OCI-LY1 (cell line): ENCODE data around the gene C2.
"Not testable (repeated sequence)": the region's sequence is repeated elsewhere in the genome, so short reads cannot be mapped to it uniquely, and the experiment has no call there.

Experiments
- H2AFZ ChIP-seq: fragments of 200-600 bp; sonication (generic), shearing (Covaris generic); 2 replicates; pipeline ENCODE4 v1.6.0; 2014; ENCODE audit warnings: antibody characterized with exemption, mild to moderate bottlenecking, low read length
- H3F3A ChIP-seq: fragments of 200-600 bp; sonication (generic), shearing (Covaris generic); 2 replicates; pipeline ENCODE4 v1.6.0; 2014; ENCODE audit warnings: mild to moderate bottlenecking, antibody characterized with exemption, low read length, moderate library complexity; ENCODE audit not compliant: insufficient read depth
- H3K27ac ChIP-seq: fragments of 200-600 bp; sonication (generic); 2 replicates; pipeline ENCODE4 v1.5.1; 2014; ENCODE audit warnings: low read length, mixed run types, mild to moderate bottlenecking, low read depth; ENCODE audit not compliant: poor library complexity, severe bottlenecking
- H3K27me3 ChIP-seq: fragments of 200-600 bp; sonication (generic); 2 replicates; pipeline ENCODE4 v1.6.0; 2014; ENCODE audit warnings: antibody characterized with exemption, mild to moderate bottlenecking, low read length, moderate library complexity; ENCODE audit not compliant: insufficient read depth
- H3K36me3 ChIP-seq: fragments of 200-600 bp; sonication (generic); 2 replicates; pipeline ENCODE4 v1.6.1; 2014; ENCODE audit warnings: mild to moderate bottlenecking, antibody characterized with exemption, low read length, moderate library complexity, mixed read lengths; ENCODE audit not compliant: insufficient read depth
- H3K4me1 ChIP-seq: fragments of 200-600 bp; sonication (generic); 2 replicates; pipeline ENCODE4 v1.5.1; 2014; ENCODE audit warnings: mild to moderate bottlenecking, low read length, moderate library complexity; ENCODE audit not compliant: insufficient read depth, severe bottlenecking
- H3K4me2 ChIP-seq: fragments of 200-600 bp; sonication (generic), shearing (Covaris generic); 2 replicates; pipeline ENCODE4 v1.6.1; 2014; ENCODE audit warnings: low read length
- H3K4me3 ChIP-seq: fragments of 200-600 bp; sonication (generic); 2 replicates; pipeline ENCODE4 v1.5.1; 2014; ENCODE audit warnings: low read length, low read depth, mild to moderate bottlenecking, mixed read lengths; ENCODE audit not compliant: poor library complexity, severe bottlenecking
- H3K79me2 ChIP-seq: fragments of 200-600 bp; shearing (Covaris generic); 2 replicates; pipeline ENCODE4 v1.6.1; 2016; ENCODE audit warnings: mixed run types, low read length, mixed read lengths; ENCODE audit not compliant: insufficient read depth
- H3K9ac ChIP-seq: fragments of 200-600 bp; sonication (generic), shearing (Covaris generic); 2 replicates; pipeline ENCODE4 v1.6.1; 2014; ENCODE audit warnings: mild to moderate bottlenecking, low read length, mixed read lengths
- H3K9me2 ChIP-seq: fragments of 200-600 bp; sonication (generic), shearing (Covaris generic); 2 replicates; pipeline ENCODE4 v1.6.1; 2014; ENCODE audit warnings: low read depth, mild to moderate bottlenecking, low read length, mixed read lengths
- H3K9me3 ChIP-seq: fragments of 200-600 bp; shearing (Covaris generic); 2 replicates; pipeline ENCODE4 v1.6.1; 2014; ENCODE audit warnings: low read length, mixed read lengths
- H4K20me1 ChIP-seq: fragments of 200-600 bp; sonication (generic), shearing (Covaris generic); 2 replicates; pipeline ENCODE4 v1.6.0; 2016; ENCODE audit warnings: mild to moderate bottlenecking, low read length; ENCODE audit not compliant: insufficient read depth
- EZH2 ChIP-seq: fragments of 200-600 bp; sonication (generic), shearing (Covaris generic); IDR thresholded peaks from 2 replicates; pipeline ENCODE4 v1.8.0; 2017; ENCODE audit warnings: borderline replicate concordance, mixed run types, mild to moderate bottlenecking, antibody characterized with exemption, low read length, moderate library complexity, mixed read lengths
- TF ChIP-seq, protein P1 (sequence below): fragments of 200-600 bp; sonication (generic), shearing (Covaris generic); IDR thresholded peaks from 2 replicates; pipeline ENCODE4 v1.5.1; 2017; ENCODE audit warnings: mild to moderate bottlenecking, antibody characterized with exemption, low read length, moderate library complexity, mixed read lengths

C2 gene

DNA sequence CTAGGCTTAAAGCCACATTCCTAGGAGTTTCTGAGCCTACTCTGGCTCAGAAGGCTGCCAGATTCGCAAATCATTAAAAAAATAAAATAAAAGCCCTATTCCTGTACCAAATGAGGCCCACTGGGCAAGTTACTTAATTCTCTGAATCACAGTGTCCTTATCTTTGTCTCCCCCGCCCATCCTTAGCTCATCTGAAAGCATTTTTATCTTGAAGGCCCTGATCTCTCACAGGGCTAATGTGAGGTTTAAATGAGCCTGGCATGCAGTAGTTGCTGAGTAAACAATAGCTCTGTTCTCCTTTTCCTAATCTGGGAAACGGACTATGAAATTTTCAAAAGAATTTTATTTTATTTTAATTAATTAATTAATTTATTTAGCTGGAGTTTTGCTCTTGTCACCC lies 23.6 kb upstream of the C2 start:
- Histone ChIP-seq H3K4me3 (no peak overlapping the region), H3K4me2 (no peak overlapping the region), H3K9ac (no peak overlapping the region), H2AFZ (no peak overlapping the region), H3K4me1 (peaks cover 28% of the 10 kb centered on the region), H3K27ac (no peak overlapping the region), H3K36me3 (no peaks in the 10 kb centered on the region), H4K20me1 (no peaks in the 10 kb centered on the region), H3K27me3 (no peaks in the 10 kb centered on the region), H3K9me3 (no peaks in the 10 kb centered on the region), H3K9me2 (no peaks in the 10 kb centered on the region), H3F3A (no peaks in the 10 kb centered on the region), H3K79me2 (no peaks in the 10 kb centered on the region)
- TF ChIP-seq EZH2, result no peak
- TF ChIP-seq, protein P1, sequence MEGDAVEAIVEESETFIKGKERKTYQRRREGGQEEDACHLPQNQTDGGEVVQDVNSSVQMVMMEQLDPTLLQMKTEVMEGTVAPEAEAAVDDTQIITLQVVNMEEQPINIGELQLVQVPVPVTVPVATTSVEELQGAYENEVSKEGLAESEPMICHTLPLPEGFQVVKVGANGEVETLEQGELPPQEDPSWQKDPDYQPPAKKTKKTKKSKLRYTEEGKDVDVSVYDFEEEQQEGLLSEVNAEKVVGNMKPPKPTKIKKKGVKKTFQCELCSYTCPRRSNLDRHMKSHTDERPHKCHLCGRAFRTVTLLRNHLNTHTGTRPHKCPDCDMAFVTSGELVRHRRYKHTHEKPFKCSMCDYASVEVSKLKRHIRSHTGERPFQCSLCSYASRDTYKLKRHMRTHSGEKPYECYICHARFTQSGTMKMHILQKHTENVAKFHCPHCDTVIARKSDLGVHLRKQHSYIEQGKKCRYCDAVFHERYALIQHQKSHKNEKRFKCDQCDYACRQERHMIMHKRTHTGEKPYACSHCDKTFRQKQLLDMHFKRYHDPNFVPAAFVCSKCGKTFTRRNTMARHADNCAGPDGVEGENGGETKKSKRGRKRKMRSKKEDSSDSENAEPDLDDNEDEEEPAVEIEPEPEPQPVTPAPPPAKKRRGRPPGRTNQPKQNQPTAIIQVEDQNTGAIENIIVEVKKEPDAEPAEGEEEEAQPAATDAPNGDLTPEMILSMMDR, result no peak

DNA sequence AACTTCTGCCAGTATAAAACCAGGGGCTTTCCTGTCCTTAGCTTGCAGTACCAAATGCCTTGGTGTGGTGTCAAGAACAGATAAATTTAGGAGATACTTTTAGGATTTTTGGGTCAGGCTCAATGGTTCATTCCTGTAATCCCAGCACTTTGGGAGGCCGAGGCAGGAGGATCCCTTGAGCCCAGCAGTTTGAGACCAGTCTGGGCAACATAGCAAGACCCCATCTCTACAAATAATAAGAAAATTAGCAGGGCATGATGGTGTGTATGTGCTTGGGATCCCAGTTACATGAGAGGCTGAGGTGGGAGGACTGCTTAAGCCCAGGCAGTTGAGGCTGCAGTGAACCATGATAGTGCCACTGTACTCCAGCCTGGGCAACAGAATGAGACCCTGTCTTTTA lies 22.5 kb upstream of the C2 start:
- Histone ChIP-seq H3K4me2 (no peak overlapping the region), H3K27ac (no peak overlapping the region), H3K9ac (no peak overlapping the region), H3K36me3 (no peaks in the 10 kb centered on the region), H3K79me2 (no peaks in the 10 kb centered on the region), H3K4me3 (no peak overlapping the region), H3K9me3 (no peaks in the 10 kb centered on the region), H3K9me2 (no peaks in the 10 kb centered on the region), H4K20me1 (no peaks in the 10 kb centered on the region), H3K4me1 (peaks cover 17% of the 10 kb centered on the region), H3F3A (no peaks in the 10 kb centered on the region), H2AFZ (no peak overlapping the region), H3K27me3 (no peaks in the 10 kb centered on the region)
- TF ChIP-seq, protein P1, result no peak
- no peak for TF ChIP-seq EZH2

DNA sequence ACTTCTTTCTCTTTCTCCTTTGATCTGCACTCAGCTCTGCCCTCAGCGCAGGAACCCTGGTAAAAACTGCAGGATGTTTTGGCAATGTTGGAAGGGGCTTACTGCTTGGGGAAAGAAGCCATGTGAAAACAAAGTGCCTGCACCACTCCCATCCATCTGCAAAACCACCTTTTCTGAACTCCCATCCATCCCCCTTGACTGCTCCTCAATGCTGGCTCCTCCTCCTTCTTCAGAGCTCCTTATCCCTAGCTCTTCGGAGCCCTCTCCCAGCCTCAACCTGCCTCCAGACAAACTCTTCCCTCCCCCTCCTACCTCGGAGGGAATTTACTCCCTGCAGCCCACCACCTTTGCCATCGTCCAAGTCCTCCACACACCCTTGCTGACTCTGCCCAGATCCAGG lies 21.4 kb upstream of the C2 start:
- no peaks in the 10 kb centered on the region for H3K79me2 ChIP-seq
- no peak overlapping the region for H3K4me2 ChIP-seq
- no peaks in the 10 kb centered on the region for H3K9me2 ChIP-seq
- no peak overlapping the region for H3K9ac ChIP-seq
- no peaks in the 10 kb centered on the region for H3F3A ChIP-seq
- H3K9me3 ChIP-seq, result no peaks in the 10 kb centered on the region
- H3K27me3 ChIP-seq, result no peaks in the 10 kb centered on the region
- H3K4me3 ChIP-seq, result no peak overlapping the region
- no peaks in the 10 kb centered on the region for H3K36me3 ChIP-seq
- no peak overlapping the region for H2AFZ ChIP-seq
- H3K27ac ChIP-seq, result no peak overlapping the region
- H3K4me1 ChIP-seq, result peaks cover 9% of the 10 kb centered on the region
- no peaks in the 10 kb centered on the region for H4K20me1 ChIP-seq
- TF ChIP-seq, protein P1, result no peak
- no peak for TF ChIP-seq EZH2

DNA sequence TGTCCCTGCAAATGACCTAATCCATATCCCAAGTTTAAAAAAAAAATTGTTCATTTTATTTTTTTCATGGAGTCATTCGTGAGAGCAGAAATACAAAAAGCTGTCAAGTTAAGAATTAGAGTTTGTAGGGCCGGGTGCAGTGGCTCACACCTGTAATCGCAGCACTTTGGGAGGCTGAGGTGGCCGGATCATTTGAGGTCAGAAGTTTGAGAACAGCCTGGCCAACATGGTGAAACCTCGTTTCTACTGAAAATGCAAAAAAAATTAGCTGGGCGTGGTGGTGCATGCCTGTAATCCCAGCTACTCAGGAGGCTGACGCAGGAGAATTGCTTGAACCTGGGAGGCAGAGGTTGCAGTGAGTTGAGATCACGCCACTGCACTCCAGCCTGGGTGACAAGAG lies 20.8 kb upstream of the C2 start:
- H3K4me3 ChIP-seq, H3K9ac ChIP-seq, H3F3A ChIP-seq, H3K4me1 ChIP-seq, H4K20me1 ChIP-seq, H3K9me3 ChIP-seq, H3K27ac ChIP-seq, H3K4me2 ChIP-seq, H3K9me2 ChIP-seq, H3K36me3 ChIP-seq, H3K79me2 ChIP-seq, H3K27me3 ChIP-seq, H2AFZ ChIP-seq: not testable (repeated sequence)
